ENCODE measurements around the gene ZNF423.
A peak's percentile ranks its signal among the peaks of the same experiment; 100 is the strongest.

Gene ZNF423

GRCh38 chr16:49465661-49466528, 390.0 kb downstream of the ZNF423 start:
- no peak for DNase-seq

- DNase-seq, result peak; percentile 71
Observed at GRCh38 chr16:49464877-49465504, 390.9 kb downstream of the ZNF423 start.

GRCh38 chr16:49464093-49464492, 391.8 kb downstream of the ZNF423 start:
- DNase-seq, result no peak

GRCh38 chr16:49463529-49463928, 392.4 kb downstream of the ZNF423 start:
- DNase-seq, result no peak

- DNase-seq, result no peak
Observed at GRCh38 chr16:49462989-49463371, 392.9 kb downstream of the ZNF423 start.

GRCh38 chr16:49462362-49462988, 393.4 kb downstream of the ZNF423 start:
- DNase-seq, result no peak

- no peak for DNase-seq
Observed at GRCh38 chr16:49461517-49461951, 394.4 kb downstream of the ZNF423 start.

- DNase-seq, result no peak
Observed at GRCh38 chr16:49460786-49461470, 395.0 kb downstream of the ZNF423 start.

- DNase-seq, result no peak
Observed at GRCh38 chr16:49459953-49460735, 395.8 kb downstream of the ZNF423 start.

DNA sequence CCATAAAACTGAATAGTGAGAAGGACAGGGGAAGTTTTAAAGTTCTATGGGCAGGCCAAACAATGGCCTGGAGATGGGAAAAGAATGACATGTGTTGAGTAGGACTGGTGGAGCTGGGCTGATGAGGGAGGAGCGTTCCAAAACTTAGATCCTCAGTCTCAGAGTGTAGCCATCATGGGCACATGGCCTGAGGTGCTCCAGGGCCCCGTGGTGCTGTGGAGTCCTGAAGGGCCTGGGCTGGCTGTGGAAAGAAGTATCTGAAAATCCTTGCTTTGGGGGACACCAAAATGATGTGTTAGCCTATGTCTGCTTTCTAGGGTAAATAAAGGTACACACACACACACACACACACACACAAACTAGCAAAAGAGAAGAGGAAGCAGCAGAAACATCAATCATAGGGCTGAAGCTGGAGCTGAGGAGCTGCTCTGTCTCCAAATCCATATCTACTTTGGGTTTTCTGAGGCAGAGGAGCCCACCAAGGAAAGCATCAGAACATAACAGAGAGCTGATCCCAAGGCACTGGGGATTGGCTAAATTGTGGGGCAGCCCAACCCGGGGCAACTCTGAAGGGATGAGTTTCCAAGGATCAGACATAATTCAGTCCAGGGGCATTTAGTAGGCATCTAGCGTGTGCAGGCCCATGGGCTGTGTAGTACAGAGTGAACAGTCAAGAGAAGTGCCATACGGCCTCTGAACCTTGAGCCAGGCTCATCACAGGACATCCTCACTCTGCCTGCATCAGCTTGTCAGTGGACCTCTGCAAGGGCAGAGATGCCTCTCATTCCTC, 397.1 kb downstream of the ZNF423 start:
- no peak for DNase-seq

- peak; percentile 52 for DNase-seq
Observed at GRCh38 chr16:49458243-49458642, 397.7 kb downstream of the ZNF423 start.

DNA sequence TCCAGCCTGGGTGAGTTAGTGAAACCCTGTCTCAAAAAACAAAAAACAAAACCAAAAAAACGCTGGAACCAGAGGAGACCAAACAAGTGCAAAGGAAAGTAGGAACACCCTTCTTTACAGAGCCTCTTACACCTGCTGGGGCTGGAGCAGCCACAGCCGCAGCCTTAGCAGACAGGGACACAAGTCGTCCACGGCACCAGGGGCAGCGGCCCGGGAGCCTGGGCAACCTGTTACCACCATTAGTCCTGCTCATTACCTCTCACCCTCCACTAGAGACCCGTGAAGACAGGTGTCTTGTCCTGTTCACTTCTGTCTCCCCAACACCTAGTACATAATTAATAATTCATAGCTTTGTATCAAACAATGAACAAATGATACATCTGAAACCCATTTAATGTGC, 398.7 kb downstream of the ZNF423 start:
- DNase-seq, result no peak

- no peak for DNase-seq
Observed at GRCh38 chr16:49456763-49457162, 399.1 kb downstream of the ZNF423 start.

- no peak for DNase-seq
Observed at GRCh38 chr16:49455991-49456745, 399.7 kb downstream of the ZNF423 start.

DNA sequence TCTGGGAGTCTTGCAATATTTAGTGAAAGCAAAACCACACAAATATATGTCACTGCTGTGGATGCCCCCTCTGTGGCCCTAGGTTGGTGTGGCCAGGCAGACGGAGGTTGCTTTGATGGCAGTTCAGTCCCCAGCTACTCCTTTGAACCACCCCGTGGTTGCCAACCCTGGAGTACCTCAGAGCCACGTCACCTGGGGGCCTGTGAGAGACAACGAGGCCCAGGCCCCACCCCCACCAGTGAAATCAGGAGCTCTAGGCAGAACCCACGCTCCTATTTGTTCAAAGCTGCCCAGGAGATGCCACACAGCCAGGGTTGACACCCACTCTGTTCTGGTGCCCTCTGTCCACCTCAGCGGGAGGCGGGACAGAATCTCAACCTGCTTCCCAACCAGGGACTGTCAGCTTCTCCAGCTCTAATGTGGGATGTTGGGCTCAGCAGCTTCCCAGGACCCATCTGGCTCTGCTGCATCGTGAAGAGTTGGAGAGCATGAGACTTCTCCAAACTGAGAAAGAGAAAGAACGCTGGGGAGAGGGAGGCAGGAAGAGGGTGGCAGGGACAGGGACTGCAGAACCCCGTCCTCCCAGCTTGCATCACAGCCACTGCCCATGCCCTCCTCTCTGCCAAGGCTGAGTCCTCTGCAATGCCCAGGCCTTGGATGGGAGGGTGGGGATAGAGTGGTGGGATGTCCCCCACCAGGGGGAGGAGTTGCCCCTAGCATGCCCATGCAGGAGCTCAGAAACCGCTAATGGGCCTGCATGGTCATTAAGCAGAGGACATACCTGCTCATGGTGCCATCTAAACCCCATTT, 400.5 kb downstream of the ZNF423 start:
- no peak for DNase-seq

- DNase-seq, result no peak
Observed at GRCh38 chr16:49454426-49455180, 401.3 kb downstream of the ZNF423 start.

DNA sequence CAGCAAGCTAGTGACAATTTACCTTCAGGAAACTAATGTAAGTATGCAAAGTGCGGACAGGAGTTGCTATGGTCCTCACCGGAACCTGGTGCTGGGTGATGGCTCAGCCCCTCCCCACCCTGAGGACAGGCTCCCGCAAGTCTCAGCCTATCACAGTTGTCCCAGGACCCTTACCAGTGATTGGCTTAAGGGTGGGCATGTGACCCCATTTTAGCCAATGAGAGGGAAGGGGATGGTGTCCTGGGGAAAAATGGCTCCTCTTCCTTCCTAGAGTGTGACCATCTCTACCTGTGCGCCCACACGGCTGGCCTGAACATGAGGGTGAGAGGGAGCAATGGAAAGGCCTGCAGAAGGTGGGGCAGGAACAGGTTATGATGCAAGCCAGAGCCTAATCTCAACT, 401.9 kb downstream of the ZNF423 start:
- no peak for DNase-seq

GRCh38 chr16:49453021-49453420, 402.9 kb downstream of the ZNF423 start:
- no peak for DNase-seq

DNA sequence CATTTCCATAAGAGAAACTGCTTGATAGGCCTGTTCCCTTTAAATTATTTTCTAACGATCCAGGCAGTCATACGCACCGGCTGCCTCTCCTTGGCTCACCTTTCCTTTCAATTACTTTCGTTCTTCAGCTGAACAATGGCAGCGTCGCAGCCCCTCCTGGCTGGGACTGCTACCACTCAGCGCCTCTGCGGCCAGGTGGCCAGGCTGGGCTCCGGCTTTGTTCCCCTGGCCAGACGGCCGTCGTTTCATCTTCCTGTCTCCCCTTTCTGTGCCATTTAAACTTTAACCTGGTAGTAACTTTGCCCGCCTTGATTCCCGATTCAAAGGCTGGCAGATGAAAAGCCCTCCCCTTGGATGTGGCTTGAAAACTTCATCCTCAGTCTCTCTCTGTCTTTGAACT, 403.3 kb downstream of the ZNF423 start:
- DNase-seq, result no peak
